ENCODE results near the gene SLC38A10.
"Not testable (repeated sequence)": the region's sequence is repeated elsewhere in the genome, so short reads cannot be mapped to it uniquely, and the experiment has no call there.

SLC38A10 gene

GRCh38 chr17:81238815-81239713 lies 56.0 kb downstream of the SLC38A10 start, which contains the start of the genes NDUFAF8 and TEPSIN:
Gene NDUFAF8, plus strand, starts transcription at chr17:81239318. Its CDS starts 46 bp downstream, at chr17:81239364.
Gene TEPSIN, minus strand, starts transcription at chr17:81239055. Its CDS starts 22 bp downstream, at chr17:81239033.
- DNase-seq: peak; percentile 98 to 100

DNA sequence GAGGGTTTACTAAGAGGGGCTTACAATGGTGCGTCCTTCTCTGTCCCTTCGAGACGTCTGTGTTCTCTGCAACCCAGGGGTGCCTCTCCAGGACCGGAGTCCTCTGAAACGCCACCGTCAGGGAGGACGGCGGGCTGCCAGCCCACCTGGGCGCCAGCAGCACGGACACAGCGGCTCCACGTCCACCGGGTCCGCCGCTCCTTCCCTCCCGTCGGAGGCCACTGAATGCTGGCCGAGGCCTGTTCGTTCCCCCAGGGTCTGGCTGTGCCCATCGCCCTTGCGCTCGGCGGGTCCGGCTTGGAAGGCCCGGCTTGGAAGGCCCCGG lies 56.7 kb downstream of the SLC38A10 start:
- no peak for DNase-seq

GRCh38 chr17:81237591-81238489 lies 57.3 kb downstream of the SLC38A10 start:
- DNase-seq: no peak

- no peak for DNase-seq
Measured at GRCh38 chr17:81236784-81237183, 58.3 kb downstream of the SLC38A10 start.

GRCh38 chr17:81235822-81236740 lies 59.0 kb downstream of the SLC38A10 start:
- DNase-seq: no peak

GRCh38 chr17:81234940-81235821 lies 59.9 kb downstream of the SLC38A10 start:
- no peak for DNase-seq

- DNase-seq: no peak
Measured at GRCh38 chr17:81234506-81234855, 60.6 kb downstream of the SLC38A10 start.

- DNase-seq: no peak
Measured at GRCh38 chr17:81233811-81234505, 61.1 kb downstream of the SLC38A10 start.

DNA sequence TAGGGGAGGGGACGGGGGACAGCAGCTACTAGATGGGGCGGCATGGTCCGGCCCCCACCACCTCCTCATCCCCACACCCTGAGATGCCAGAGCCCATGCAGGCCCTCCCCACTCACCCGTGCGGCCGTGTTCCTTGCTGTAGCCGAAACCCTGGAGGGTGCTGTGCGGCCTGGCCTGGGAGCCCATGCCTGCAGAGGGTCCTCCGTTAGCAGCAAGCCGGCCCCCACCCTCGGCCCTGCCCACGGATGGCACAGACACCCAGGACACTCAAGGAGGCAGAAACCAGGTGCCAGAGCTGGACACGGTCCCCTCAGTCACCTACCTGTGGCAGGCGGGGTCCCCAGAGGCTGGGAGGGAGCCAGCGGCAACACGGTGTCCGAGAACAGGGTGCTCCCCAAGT lies 61.8 kb downstream of the SLC38A10 start:
- DNase-seq: no peak

GRCh38 chr17:81232616-81233241 lies 62.4 kb downstream of the SLC38A10 start:
- no peak for DNase-seq

GRCh38 chr17:81231766-81232581 lies 63.1 kb downstream of the SLC38A10 start:
- no peak for DNase-seq

- no peak for DNase-seq
Measured at GRCh38 chr17:81231121-81231645, 63.9 kb downstream of the SLC38A10 start.

- DNase-seq: no peak
Measured at GRCh38 chr17:81230043-81230820, 64.9 kb downstream of the SLC38A10 start.

DNA sequence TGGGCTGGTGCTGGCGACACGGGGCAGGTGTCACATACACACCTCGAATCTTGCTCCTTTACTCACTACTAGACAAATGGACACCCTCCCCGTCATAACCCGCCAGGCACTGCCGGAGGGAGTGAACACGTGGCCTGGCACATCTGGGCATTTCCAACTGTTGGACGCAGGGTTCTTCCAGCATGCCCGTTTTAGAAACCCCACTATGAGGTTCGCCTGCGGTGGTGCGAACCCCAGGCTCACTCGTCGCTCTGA lies 65.5 kb downstream of the SLC38A10 start:
- DNase-seq: no peak

DNA sequence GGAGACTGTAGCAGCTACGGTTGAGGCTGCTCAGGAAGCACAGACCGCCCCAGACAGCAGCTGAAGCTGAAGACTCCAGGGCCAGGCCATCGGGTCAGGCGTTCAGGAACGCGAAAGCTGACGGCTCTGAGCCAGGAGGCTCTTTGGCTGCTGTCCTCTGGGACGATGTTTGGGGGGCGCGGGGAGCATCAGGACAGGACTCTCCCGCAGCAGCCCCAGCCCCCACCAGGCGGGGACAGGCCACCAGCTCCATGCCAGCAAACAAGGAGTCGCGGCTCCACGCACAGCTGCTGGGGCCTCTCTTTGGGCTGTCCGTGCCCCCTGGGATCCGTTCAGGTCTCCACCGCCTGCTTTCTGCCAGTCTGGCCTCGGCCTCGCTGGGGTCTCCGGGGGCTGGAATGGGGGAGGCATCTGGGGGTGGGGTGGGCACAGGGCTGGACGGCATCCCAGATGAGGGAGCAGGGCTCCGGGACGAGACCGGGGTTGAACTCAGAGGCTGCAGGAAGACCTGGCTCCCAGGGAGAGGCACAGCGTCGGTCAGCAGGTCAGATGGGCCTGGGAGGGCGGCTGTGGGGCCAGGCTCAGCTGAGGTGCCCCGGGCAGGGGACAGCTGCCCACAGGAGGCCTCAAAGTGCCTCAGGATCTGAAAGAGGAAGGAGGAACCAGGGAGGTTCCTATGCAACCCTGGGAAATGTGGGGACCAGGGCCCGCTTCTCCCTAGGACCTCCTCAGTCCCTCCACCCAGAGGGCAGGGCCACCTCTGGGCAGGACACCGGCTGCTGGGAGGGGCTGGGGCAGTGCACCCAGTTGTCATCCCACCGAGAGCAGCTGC lies 66.1 kb downstream of the SLC38A10 start:
- no peak for DNase-seq

DNA sequence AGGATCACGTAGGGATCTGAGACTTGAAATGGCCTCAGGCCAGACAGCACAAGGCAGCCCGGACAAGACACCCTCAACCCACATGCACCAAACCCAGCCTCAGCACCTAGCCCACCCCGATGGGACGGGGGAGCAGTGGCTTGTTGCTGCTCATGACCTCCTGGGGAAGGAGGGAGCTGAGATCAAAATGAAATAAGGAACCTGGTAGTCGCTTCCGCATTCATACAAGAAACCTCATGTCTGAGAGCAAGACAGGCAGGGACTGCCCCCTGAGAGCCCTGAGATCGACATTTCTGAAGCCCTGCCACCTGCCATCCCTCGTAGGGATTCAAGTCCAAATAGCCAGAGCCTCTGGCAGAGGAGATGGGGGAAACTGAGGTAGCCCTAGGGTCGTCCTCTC lies 66.7 kb downstream of the SLC38A10 start:
- no peak for DNase-seq

DNA sequence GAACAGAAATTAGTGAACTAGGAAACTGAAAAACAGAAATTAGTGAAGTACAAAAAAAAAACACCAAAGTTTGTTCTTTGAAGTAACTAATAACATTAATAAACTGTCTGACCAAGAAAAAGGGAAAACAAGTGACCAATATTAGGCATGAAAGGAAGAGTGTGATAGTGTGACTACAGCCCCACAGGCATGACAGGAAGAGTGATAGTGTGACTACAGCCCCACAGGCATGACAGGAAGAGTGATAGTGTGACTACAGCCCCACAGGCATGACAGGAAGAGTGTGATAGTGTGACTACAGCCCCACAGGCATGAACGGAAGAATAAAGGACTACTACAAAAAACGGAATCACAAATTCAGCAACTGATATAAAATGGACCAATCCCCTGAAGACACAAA lies 67.5 kb downstream of the SLC38A10 start:
- DNase-seq: not testable (repeated sequence)

DNA sequence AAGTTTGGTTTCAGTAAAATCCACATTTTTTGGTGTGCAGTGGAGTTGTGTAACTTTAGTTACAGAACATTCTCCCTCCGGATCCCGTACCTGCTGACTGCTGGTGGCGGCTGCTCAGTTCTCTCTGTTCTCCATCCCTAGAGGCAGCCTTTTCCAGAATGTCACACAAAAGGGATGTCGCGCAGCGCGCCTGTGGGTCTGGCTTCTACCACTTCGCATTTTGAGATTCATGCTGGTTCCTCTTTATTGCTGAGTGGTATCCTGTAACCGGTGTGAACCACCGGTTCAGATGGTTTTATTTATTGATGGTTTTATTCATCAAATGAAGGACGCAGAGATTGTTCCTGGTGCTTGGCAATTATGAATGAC lies 71.4 kb downstream of the SLC38A10 start:
- no peak for DNase-seq

Data from NCI-H446 (cell line).